Measurements from ENCODE around the gene ADAP1. TPM values are rescaled to one million over a fixed set of nuclear protein-coding genes. Genes with fewer than 3 reads are reported as not detected.

The ADAP1 gene
- total RNA-seq, 1 experiment from 2014 or later = 6.2 TPM

GRCh38 chr7:894164-894867 is 60.2 kb downstream of the ADAP1 start:
- no peak overlapping the region for H3K56ac ChIP-seq (ENCODE audit: insufficient read length, low read depth, low read length)
- peaks cover 1% of the 10 kb centered on the region; the same call in 1 of the 2 replicates for H3K27me3 Mint-ChIP-seq (ENCODE audit: low read depth)

More at GRCh38 chr7:894164-894867, 60.2 kb downstream of the ADAP1 start:
- Histone ChIP-seq H3K4me2 (ENCODE audit: insufficient read depth, insufficient read length, low read length) (no peak overlapping the region), H4K8ac (replicated peaks; ENCODE audit: insufficient read length, low read depth, low read length) (no peak overlapping the region), H2AFZ (ENCODE audit: low read length) (no peak overlapping the region), H3K23ac (ENCODE audit: insufficient read length, low read depth, low read length) (no peak overlapping the region), H3K9ac (ENCODE audit: extremely low read depth, insufficient read length, low read length) (no peak overlapping the region), H3T11ph (ENCODE audit: low read length) (no peak overlapping the region), H2BK5ac (ENCODE audit: insufficient read length, low read length) (no peak overlapping the region), H3K79me1 (ENCODE audit: insufficient read depth, low read depth, low read length, poor library complexity, severe bottlenecking) (no peaks in the 10 kb centered on the region), H2AK5ac (ENCODE audit: insufficient read length, low read length) (no peak overlapping the region), H3K4me1 (ENCODE audit: insufficient read depth, low read length) (no peaks in the 10 kb centered on the region), H2BK12ac (ENCODE audit: insufficient read length, low read depth, low read length) (no peak overlapping the region), H3K18ac (ENCODE audit: insufficient read length, low read depth, low read length) (no peak overlapping the region), H4K91ac (ENCODE audit: insufficient read length, low read depth, low read length) (no peak overlapping the region), H3K27me3 (ENCODE audit: insufficient read depth, low read length) (no peaks in the 10 kb centered on the region), H2BK120ac (ENCODE audit: low read depth, low read length, poor library complexity, severe bottlenecking) (no peak overlapping the region), H3K4ac (ENCODE audit: low read depth, low read length) (no peak overlapping the region), H3K27ac (ENCODE audit: insufficient read length, low read depth, low read length) (no peak overlapping the region), H3K79me2 (ENCODE audit: insufficient read depth, low read length) (no peaks in the 10 kb centered on the region), H2BK20ac (ENCODE audit: low read depth, low read length, poor library complexity, severe bottlenecking) (no peak overlapping the region), H4K20me1 (ENCODE audit: control insufficient read depth, insufficient read depth, insufficient read length) (peaks cover 3% of the 10 kb centered on the region), H3K14ac (ENCODE audit: insufficient read depth, low read length) (no peak overlapping the region), H2BK15ac (ENCODE audit: low read depth, low read length) (no peak overlapping the region), H4K5ac (ENCODE audit: insufficient read length, low read depth, low read length) (no peak overlapping the region), H3K9me3 (ENCODE audit: control insufficient read depth, low read depth, low read length) (no peaks in the 10 kb centered on the region), H3K23me2 (ENCODE audit: insufficient read length, low read depth, low read length, poor library complexity, severe bottlenecking) (no peaks in the 10 kb centered on the region)
- H3K36me3 Mint-ChIP-seq (ENCODE audit: insufficient read depth in 1 of 3, low read depth in 3 of 3) = peaks cover 32 to 64% (median 60%) of the 10 kb centered on the region in 3 experiments
- TF ChIP-seq, protein P1, sequence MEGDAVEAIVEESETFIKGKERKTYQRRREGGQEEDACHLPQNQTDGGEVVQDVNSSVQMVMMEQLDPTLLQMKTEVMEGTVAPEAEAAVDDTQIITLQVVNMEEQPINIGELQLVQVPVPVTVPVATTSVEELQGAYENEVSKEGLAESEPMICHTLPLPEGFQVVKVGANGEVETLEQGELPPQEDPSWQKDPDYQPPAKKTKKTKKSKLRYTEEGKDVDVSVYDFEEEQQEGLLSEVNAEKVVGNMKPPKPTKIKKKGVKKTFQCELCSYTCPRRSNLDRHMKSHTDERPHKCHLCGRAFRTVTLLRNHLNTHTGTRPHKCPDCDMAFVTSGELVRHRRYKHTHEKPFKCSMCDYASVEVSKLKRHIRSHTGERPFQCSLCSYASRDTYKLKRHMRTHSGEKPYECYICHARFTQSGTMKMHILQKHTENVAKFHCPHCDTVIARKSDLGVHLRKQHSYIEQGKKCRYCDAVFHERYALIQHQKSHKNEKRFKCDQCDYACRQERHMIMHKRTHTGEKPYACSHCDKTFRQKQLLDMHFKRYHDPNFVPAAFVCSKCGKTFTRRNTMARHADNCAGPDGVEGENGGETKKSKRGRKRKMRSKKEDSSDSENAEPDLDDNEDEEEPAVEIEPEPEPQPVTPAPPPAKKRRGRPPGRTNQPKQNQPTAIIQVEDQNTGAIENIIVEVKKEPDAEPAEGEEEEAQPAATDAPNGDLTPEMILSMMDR (conservative IDR thresholded peaks at IDR 0.05) = no peak
- no peaks in the 10 kb centered on the region for H3K9me3 Mint-ChIP-seq
- no CpG with 5 or more reads among the region's 40 CpGs for whole genome bisulfite sequencing (ENCODE audit: extremely low coverage, insufficient read length, low lambda C conversion rate)
- no peak for DNase-seq
- H3K27ac Mint-ChIP-seq = no peak overlapping the region
- H3K4me1 Mint-ChIP-seq = no peaks in the 10 kb centered on the region
- no peak overlapping the region for H3K4me3 Mint-ChIP-seq

Measured in H9 (cell line).